HepG2 (cell line): ENCODE data around the gene KRCC1. TPM values are rescaled to one million over a fixed set of nuclear protein-coding genes. Genes with fewer than 3 reads are reported as not detected.
"Not testable (repeated sequence)": the region's sequence is repeated elsewhere in the genome, so short reads cannot be mapped to it uniquely, and the experiment has no call there.

Experiments
- ATAC-seq: fragments of 200-7000 bp; cut with Tn5 transposase; 3 replicates; pipeline ENCODE4 v1.9.1; 2020; ENCODE audit warnings: mild to moderate bottlenecking, moderate library complexity
- BruUV-seq: library from RNA; stranded (reverse); fragments of 400-500 nt; replicated peaks from 2 replicates; lab custom pipeline; 2021; lab: Mats Ljungman, UMichigan
- CTCF ChIA-PET: fragments of 300-600 bp; formaldehyde crosslinking; extraction: SDS; loops from one replicate; lab custom pipeline; 2021; ENCODE audit warnings: low total read pairs, inconsistent platforms, low intra/inter-chr PET ratio; lab: Yijun Ruan, JAX
- POLR2A ChIA-PET: fragments of 350-600 bp; sonication (Branson Sonifier 250); formaldehyde crosslinking; loops from one replicate; lab custom pipeline; 2020; ENCODE audit warnings: antibody characterized with exemption, inconsistent platforms; lab: Yijun Ruan, JAX
- DNase-seq: peaks from one replicate; pipeline ENCODE4 v3.0.0-alpha.2; 2015; ENCODE audit warnings: low spot score
- FAIRE-seq: peaks from 3 replicates; lab custom pipeline; 2011; peaks lifted over from hg19 to GRCh38; lab: Jason Lieb, UNC
- H2AFZ ChIP-seq: one replicate; pipeline ENCODE4 v1.6.1; 2011; ENCODE audit warnings: low read length, inconsistent platforms
- H3K27ac ChIP-seq: fragments of 300-600 bp; 3 replicates; pipeline ENCODE4 v1.8.0; 2011; ENCODE audit warnings: mixed run types, mild to moderate bottlenecking, mixed read lengths, low read length, inconsistent platforms; ENCODE audit not compliant: insufficient read depth; ENCODE audit errors: extremely low read length
- H3K27me3 ChIP-seq, 2 experiments: fragments of 200-600 bp in 1 of 2; 2 replicates in 1 of 2; 3 replicates in 1 of 2; pipeline versions ENCODE4 v1.6.0 to v1.8.0; 2011; ENCODE audit warnings: low read length in 2 of 2, mild to moderate bottlenecking in 2 of 2, moderate library complexity in 2 of 2, inconsistent platforms in 1 of 2; ENCODE audit not compliant: insufficient read depth in 2 of 2, control insufficient read depth in 1 of 2
- H3K36me3 ChIP-seq, 2 experiments: fragments of 200-600 bp in 1 of 2; replicated peaks in 1 of 2; 2 replicates in 1 of 2; 3 replicates in 1 of 2; pipeline versions ENCODE4 v1.5.1 to v1.8.0; 2011; ENCODE audit warnings: low read length in 2 of 2, inconsistent platforms in 1 of 2; ENCODE audit not compliant: insufficient read depth in 2 of 2, control insufficient read depth in 1 of 2
- H3K4me1 ChIP-seq: 2 replicates; pipeline ENCODE4 v1.5.1; 2012; ENCODE audit warnings: low read length, inconsistent platforms; ENCODE audit not compliant: insufficient read depth
- H3K4me2 ChIP-seq: 2 replicates; pipeline ENCODE4 v1.6.0; 2011; ENCODE audit warnings: low read depth, low read length, inconsistent platforms
- H3K4me3 ChIP-seq, 3 experiments: fragments of 200-600 bp in 1 of 3; sonication (generic), shearing (Covaris generic) in 1 of 3; replicated peaks in 1 of 3; 2 replicates each; pipeline ENCODE4 v1.5.1; 2011 to 2016; ENCODE audit warnings: low read length in 3 of 3, inconsistent platforms in 2 of 3, low read depth in 2 of 3, mild to moderate bottlenecking in 2 of 3, control low read depth in 1 of 3, mixed read lengths in 1 of 3; ENCODE audit not compliant: insufficient read depth in 1 of 3
- H3K79me2 ChIP-seq: one replicate; pipeline ENCODE4 v1.6.1; 2011; ENCODE audit warnings: low read length, inconsistent platforms; ENCODE audit not compliant: insufficient read depth
- H3K9ac ChIP-seq: 2 replicates; pipeline ENCODE4 v1.6.0; 2011; ENCODE audit warnings: mild to moderate bottlenecking, low read depth, low read length, inconsistent platforms; ENCODE audit not compliant: insufficient read depth
- H3K9me3 ChIP-seq: 2 replicates; pipeline ENCODE4 v1.5.1; 2012; ENCODE audit warnings: mild to moderate bottlenecking, low read length
- H4K20me1 ChIP-seq: 2 replicates; pipeline ENCODE4 v1.6.0; 2011; ENCODE audit warnings: inconsistent platforms, mild to moderate bottlenecking, low read length, moderate library complexity; ENCODE audit not compliant: insufficient read depth
- HNRNPK ChIP-seq: fragments of 200-400 bp; formaldehyde crosslinking; IDR thresholded peaks from 2 replicates; pipeline ENCODE4 v1.6.1; 2018; ENCODE audit warnings: low read length, low read depth, moderate library complexity, mild to moderate bottlenecking; ENCODE audit not compliant: poor library complexity, severe bottlenecking
- NRL ChIP-seq: sonication (generic); formaldehyde crosslinking; IDR thresholded peaks from 2 replicates; pipeline ENCODE4 v1.5.0; 2020; ENCODE audit warnings: missing genetic modification reagents, mild to moderate bottlenecking, moderate library complexity, borderline replicate concordance
- POLR2AphosphoS5 ChIP-seq: IDR thresholded peaks from 2 replicates; pipeline ENCODE4 v1.6.1; 2012; ENCODE audit warnings: low read depth, low read length
- WGBS: methylation state at CpG from one replicate; pipeline ENCODE4 v1.1.6; 2017; ENCODE audit warnings: low lambda C conversion rate; 5-methylcytosine and 5-hydroxymethylcytosine counted together
- in situ Hi-C: cut with HindIII; loops from 2 replicates; pipeline ENCODE4 v1.10.0; 2017; ENCODE audit warnings: low pct_unique_long_range_greater_than_20kb; ENCODE audit not compliant: extremely low pct_ligation_motif_present
- intact Hi-C: fragments of 100-400 bp; cut with micrococcal nuclease; formaldehyde crosslinking; loops from one replicate; pipeline ENCODE4 v1.10.0; 2022; ENCODE audit not compliant: unreplicated experiment
- polyA plus RNA-seq, 8 experiments: library from polyadenylated mRNA; depleted of rRNA in 3 of 8; stranded (reverse) in 7 of 8; unstranded in 1 of 8; fragments of >200 nt; fragmentation: Illumina TruSeq in 4 of 8; extraction: Trizol in 4 of 8; gene quantifications; 2 replicates each; pipeline versions ENCODE4 v1.2.1 to v1.2.3, GENCODE V29; 2011 to 2016; ENCODE audit warnings: low read depth in 4 of 8, missing spikeins in 1 of 8, mixed read lengths in 1 of 8; ENCODE audit not compliant: insufficient read depth in 1 of 8
- total RNA-seq, 5 experiments: library from RNA; depleted of rRNA; stranded (reverse); fragments of >200 nt; fragmentation: Illumina TruSeq; extraction: Trizol; gene quantifications; 2 replicates each; pipeline ENCODE4 v1.2.3, GENCODE V29; 2016; ENCODE audit warnings: low read depth in 1 of 5
- TF ChIP-seq, protein P1 (sequence below): sonication (generic); formaldehyde crosslinking; IDR thresholded peaks from 2 replicates; pipeline ENCODE4 v1.8.1; 2023; ENCODE audit warnings: mild to moderate bottlenecking, missing genetic modification reagents

KRCC1 gene
- total and polyA plus RNA-seq, 2 of the 13 experiments (the other 11 are each of a cell fraction or from before 2014, with no cell fraction given) = 6.5 to 7.7 TPM

DNA sequence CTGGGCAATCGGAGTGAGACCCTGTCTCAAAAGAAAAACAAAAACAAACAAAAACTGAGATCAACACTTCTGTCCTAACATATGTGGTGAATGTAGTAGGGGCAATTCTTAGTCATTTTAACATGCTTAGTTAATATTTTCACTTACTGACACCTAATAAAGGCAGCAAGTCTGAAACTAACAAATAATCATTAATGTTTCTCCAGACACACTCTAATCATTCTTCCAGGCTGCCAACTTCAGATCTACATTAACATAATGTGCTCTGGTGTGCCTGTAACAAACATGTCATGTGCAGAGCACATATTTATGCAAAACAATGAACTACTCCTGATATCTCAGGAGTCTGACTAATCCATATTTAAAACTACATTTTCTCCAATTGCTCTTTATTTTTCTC, 6.0 kb downstream of the KRCC1 start:
- Histone ChIP-seq H3K27me3 (no peaks in the 10 kb centered on the region; a peak in 1 of 5 replicates), H3K4me1 (peaks cover 34% of the 10 kb centered on the region), H3K9me3 (no peaks in the 10 kb centered on the region), H2AFZ (no peak overlapping the region), H3K27ac (no peak overlapping the region), H3K4me2 (no peak overlapping the region), H3K79me2 (peaks cover 16% of the 10 kb centered on the region), H3K4me3 (no peak overlapping the region), H3K36me3 (0 out of 5 replicates have a peak, but pooled peaks cover 0 to 1% of the 10 kb centered on the region in 2 experiments), H3K9ac (no peak overlapping the region), H4K20me1 (no peaks in the 10 kb centered on the region)
- ChIA-PET POLR2A (interaction anchor here (1.1 to 1.8 kb wide), 5 partner anchors 10 to 78 kb away, joined by 3 to 7 read pairs (median 5); partner anchors contain the start of genes FABP1 and RNU2-63P), CTCF (no interaction called here)
- BruUV-seq = no TSS peak
- in situ Hi-C loops = loop anchor here (25.0 kb wide), 1 partner anchor 413 kb away; the partner anchor contains the start of gene FOXI3
- no peak for FAIRE-seq
- no peak for TF ChIP-seq NRL (CRISPR knock-in tag)
- TF ChIP-seq, protein P1, sequence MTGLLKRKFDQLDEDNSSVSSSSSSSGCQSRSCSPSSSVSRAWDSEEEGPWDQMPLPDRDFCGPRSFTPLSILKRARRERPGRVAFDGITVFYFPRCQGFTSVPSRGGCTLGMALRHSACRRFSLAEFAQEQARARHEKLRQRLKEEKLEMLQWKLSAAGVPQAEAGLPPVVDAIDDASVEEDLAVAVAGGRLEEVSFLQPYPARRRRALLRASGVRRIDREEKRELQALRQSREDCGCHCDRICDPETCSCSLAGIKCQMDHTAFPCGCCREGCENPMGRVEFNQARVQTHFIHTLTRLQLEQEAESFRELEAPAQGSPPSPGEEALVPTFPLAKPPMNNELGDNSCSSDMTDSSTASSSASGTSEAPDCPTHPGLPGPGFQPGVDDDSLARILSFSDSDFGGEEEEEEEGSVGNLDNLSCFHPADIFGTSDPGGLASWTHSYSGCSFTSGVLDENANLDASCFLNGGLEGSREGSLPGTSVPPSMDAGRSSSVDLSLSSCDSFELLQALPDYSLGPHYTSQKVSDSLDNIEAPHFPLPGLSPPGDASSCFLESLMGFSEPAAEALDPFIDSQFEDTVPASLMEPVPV (CRISPR knock-in tag) = 0 out of 2 replicates have a peak, but pooled peaks have one; percentile 7
- WGBS = 97% methylated on average over 1 of the region's 1 CpG
- ATAC-seq = no peak
- intact Hi-C loops = no loop called here
- DNase-seq = no peak

DNA sequence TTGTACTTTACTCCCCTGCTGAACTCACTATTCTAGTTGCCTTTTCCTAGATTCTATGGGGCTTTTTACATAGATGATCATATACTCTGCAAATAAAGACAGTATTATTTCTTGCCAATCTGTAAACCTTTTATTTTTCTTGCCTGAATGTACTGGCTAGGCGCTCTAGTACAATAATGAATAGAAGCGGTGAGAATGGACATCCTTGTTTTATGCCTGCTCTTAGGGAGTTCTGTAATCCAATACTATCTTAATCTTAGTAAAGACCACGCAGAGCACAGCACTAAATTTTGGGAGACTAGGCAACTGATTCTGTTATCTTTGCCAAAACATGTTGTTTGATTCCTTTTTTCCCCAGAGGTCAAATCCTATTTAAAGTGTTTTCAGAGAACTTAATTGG, 7.0 kb downstream of the KRCC1 start:
- Histone ChIP-seq H3K36me3 (no peaks in the 10 kb centered on the region), H3K4me3 (no peak overlapping the region), H3K27me3 (no peaks in the 10 kb centered on the region), H3K9ac (no peak overlapping the region), H2AFZ (no peak overlapping the region), H3K79me2 (peaks cover 5% of the 10 kb centered on the region), H3K9me3 (no peaks in the 10 kb centered on the region), H3K27ac (no peak overlapping the region), H3K4me2 (no peak overlapping the region), H3K4me1 (peaks cover 24% of the 10 kb centered on the region), H4K20me1 (no peaks in the 10 kb centered on the region)
- POLR2A ChIA-PET = interaction anchor here (0.8 to 1.8 kb wide), 6 partner anchors 11 to 91 kb away, joined by 3 to 7 read pairs (median 4); partner anchors contain the start of genes FABP1 and RNU2-63P
- intact Hi-C loops = no loop called here
- no TSS peak for BruUV-seq
- FAIRE-seq = no peak
- DNase-seq = no peak
- ATAC-seq = no peak
- over 99% methylated on average over 3 of the region's 3 CpGs for WGBS
- in situ Hi-C loops = no loop called here
- TF ChIP-seq POLR2AphosphoS5 (0 out of 2 replicates have a peak, but pooled peaks have one; percentile 18), HNRNPK (no peak)
- CTCF ChIA-PET = no interaction called here

DNA sequence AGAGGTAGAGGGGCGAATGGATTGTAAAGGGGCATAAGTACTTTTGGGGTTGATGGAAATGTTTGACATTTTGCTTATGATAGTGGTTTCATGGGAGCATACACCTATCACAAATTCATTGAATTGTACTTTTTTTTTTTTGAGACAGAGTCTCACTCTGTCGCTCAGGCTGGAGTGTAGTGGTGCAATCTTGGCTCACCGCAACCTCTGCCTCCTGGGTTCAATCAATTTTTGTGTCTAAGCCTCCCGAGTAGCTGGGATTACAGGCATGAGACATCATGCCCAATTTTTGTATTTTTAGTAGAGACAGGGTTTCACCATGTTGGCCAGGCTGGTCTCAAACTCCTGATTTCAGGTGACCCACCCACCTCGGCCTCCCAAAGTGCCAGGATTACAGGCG, 10.0 kb downstream of the KRCC1 start:
- BruUV-seq, H4K20me1 ChIP-seq, H3K27me3 ChIP-seq, H3K4me2 ChIP-seq, H3K79me2 ChIP-seq, H3K36me3 ChIP-seq, ATAC-seq, H2AFZ ChIP-seq, in situ Hi-C loops, H3K4me3 ChIP-seq, H3K9me3 ChIP-seq, H3K9ac ChIP-seq, DNase-seq, H3K4me1 ChIP-seq, CTCF ChIA-PET, FAIRE-seq, H3K27ac ChIP-seq, intact Hi-C loops: not testable (repeated sequence)
- POLR2A ChIA-PET = interaction anchor here (0.7 kb wide), 1 partner anchor 9 kb away, joined by 3 read pairs; no protein-coding TSS in a partner anchor
- 93% methylated on average over 6 of the region's 6 CpGs for WGBS
